ENCODE measurements around the gene HES7.

Gene HES7

DNA sequence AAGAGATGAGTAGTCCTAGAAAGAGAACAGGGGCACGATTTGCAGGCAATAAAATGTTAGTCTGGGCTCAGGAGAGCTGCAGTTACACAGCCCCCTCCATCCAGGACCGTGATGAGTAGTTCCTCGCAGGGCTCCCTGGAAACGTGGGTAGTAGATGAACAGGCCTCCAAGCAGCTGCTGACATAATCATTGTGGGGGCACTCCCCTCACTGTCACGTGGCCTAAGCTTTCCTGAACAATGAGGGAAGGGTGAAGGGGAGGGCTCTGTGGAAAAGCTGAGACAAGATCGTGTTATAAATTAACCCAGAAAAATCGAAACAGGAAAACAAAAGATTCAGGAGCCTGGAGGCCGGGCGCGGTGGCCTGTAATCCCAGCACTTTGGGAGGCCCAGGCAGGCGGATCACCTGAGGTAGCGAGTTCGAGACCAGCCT lies 29.6 kb upstream of the HES7 start:
- Histone ChIP-seq H3K27ac (peak overlapping the region; percentile 90), H3K4me1 (ENCODE audit: control insufficient read depth in 1 of 2, insufficient read depth in 1 of 2, low read depth in 1 of 2, low read length in 1 of 2) (peaks cover 67 to 69% of the 10 kb centered on the region in 2 experiments), H3K9me3 (no peaks in the 10 kb centered on the region), H3K27me3 (peaks cover 15% of the 10 kb centered on the region), H3K4me3 (ENCODE audit: low read depth in 1 of 2, low read length in 1 of 2) (peak overlapping the region; percentile 44 to 92), H3K36me3 (peaks cover 12% of the 10 kb centered on the region)
- TF ChIP-seq, protein P1, sequence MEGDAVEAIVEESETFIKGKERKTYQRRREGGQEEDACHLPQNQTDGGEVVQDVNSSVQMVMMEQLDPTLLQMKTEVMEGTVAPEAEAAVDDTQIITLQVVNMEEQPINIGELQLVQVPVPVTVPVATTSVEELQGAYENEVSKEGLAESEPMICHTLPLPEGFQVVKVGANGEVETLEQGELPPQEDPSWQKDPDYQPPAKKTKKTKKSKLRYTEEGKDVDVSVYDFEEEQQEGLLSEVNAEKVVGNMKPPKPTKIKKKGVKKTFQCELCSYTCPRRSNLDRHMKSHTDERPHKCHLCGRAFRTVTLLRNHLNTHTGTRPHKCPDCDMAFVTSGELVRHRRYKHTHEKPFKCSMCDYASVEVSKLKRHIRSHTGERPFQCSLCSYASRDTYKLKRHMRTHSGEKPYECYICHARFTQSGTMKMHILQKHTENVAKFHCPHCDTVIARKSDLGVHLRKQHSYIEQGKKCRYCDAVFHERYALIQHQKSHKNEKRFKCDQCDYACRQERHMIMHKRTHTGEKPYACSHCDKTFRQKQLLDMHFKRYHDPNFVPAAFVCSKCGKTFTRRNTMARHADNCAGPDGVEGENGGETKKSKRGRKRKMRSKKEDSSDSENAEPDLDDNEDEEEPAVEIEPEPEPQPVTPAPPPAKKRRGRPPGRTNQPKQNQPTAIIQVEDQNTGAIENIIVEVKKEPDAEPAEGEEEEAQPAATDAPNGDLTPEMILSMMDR (IDR thresholded peaks at IDR 0.05): no peak

DNA sequence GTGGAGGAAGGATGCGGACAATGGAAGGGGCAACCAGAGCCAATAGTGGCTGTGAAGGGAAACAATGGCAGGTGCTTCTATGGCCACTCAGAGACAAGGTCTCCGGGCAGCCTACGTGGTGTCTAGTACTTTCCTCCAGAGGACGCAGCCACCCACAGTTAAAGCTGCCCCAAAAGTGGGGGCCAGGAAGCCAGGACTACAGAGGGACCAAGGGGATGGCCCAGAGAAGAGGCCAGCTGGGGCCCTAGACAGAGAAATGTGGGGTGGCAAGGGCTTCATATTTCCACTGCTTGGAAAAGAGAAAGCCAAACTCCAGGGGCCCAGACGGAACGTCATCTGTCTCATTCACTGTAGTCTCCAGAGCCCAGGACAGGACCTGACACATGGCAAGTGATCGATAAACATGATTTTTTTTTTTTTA lies 29.1 kb upstream of the HES7 start:
- H3K4me3 ChIP-seq (ENCODE audit: low read depth in 1 of 2, low read length in 1 of 2): peak overlapping the region in 1 of 2 experiments; percentile 95
- peaks cover 62 to 66% of the 10 kb centered on the region in 2 experiments for H3K4me1 ChIP-seq (ENCODE audit: control insufficient read depth in 1 of 2, insufficient read depth in 1 of 2, low read depth in 1 of 2, low read length in 1 of 2)
- H3K9me3 ChIP-seq: no peaks in the 10 kb centered on the region

DNA sequence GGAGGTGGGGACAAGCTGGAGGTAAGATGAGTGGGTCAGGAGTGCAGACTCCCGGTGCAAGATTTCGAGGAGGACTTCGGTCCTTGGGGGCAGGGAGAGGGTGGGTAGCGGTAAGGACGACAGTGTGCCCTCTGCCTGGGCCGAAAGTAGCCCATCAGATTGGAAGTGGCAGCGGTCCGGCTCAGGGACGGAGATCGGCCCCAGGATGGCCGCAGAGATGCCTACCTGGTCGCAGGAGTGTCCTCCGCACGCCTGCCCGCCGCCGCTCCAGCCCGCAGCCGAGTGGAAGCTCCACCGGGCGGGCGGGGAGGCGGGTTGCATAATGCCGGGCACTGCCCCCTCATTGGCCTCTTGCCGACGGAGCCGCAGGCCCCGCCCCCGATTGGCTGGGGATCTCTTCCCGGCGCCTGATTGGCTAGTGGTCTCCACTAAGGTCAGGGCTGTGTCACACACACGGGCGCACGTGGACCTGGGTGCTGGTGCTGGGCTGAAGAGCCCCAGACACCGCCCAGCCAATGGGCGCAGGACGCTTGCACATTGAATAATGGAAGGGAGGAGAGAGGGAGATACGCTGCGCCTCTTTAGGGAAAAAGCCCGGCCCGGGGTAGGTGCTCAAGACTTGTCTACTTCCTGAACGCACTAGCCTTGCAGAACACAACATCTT lies 28.3 kb upstream of the HES7 start, which contains the start of gene PER1:
Gene PER1 (minus strand): TSS at position 293 of the 664 bp plus-strand sequence. CDS start 1,698 bp downstream, outside the sequence.
- Histone ChIP-seq H3K9me3 (no peaks in the 10 kb centered on the region), H3K27ac (peak within 1 kb of the TSS; percentile 90), H3K4me3 (ENCODE audit: low read depth in 1 of 2, low read length in 1 of 2) (peak within 1 kb of the TSS; percentile 69 to 95), H3K4me1 (ENCODE audit: control insufficient read depth in 1 of 2, insufficient read depth in 1 of 2, low read depth in 1 of 2, low read length in 1 of 2) (peaks cover 61 to 65% of the 10 kb centered on the region in 2 experiments), H3K36me3 (peaks cover 13% of the 10 kb centered on the region), H3K27me3 (peaks cover 15% of the 10 kb centered on the region)
- TF ChIP-seq, protein P1 (IDR thresholded peaks at IDR 0.05): no peak

More for the DNA sequence above, 29.1 kb upstream of the HES7 start:
- H3K27me3 ChIP-seq: peaks cover 15% of the 10 kb centered on the region
- TF ChIP-seq, protein P1 (IDR thresholded peaks at IDR 0.05): no peak
- peak overlapping the region; percentile 90 for H3K27ac ChIP-seq
- peaks cover 9% of the 10 kb centered on the region for H3K36me3 ChIP-seq

DNA sequence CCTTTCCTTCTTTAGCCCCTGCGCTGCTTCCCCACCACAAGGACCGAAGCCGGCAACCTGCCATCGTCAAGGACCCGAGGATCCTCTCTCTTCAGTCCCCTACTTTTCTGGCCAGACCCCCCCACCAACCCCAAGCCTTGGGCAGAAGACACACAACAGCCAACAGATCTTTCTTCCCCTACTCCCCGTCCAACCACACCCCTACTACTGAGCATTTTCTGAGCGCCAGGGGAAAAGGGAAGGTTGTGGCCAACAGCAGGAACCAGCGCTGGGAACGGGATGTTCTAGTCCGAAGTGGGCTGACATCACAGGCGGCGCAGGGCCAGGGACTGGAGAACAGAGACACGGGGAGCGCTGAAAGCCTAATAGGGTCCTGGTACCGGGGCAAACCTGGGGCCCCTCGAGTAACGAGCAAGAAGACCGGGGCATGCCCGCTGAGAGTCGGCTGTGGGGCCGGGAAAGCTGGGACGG lies 27.8 kb upstream of the HES7 start:
- H3K27ac ChIP-seq: peak overlapping the region; percentile 84
- TF ChIP-seq, protein P1 (IDR thresholded peaks at IDR 0.05): no peak
- peaks cover 56 to 60% of the 10 kb centered on the region in 2 experiments for H3K4me1 ChIP-seq (ENCODE audit: control insufficient read depth in 1 of 2, insufficient read depth in 1 of 2, low read depth in 1 of 2, low read length in 1 of 2)
- no peaks in the 10 kb centered on the region for H3K9me3 ChIP-seq
- peaks cover 15% of the 10 kb centered on the region for H3K36me3 ChIP-seq
- H3K27me3 ChIP-seq: peaks cover 15% of the 10 kb centered on the region
- H3K4me3 ChIP-seq (ENCODE audit: low read depth in 1 of 2, low read length in 1 of 2): peak overlapping the region; percentile 69 to 95

DNA sequence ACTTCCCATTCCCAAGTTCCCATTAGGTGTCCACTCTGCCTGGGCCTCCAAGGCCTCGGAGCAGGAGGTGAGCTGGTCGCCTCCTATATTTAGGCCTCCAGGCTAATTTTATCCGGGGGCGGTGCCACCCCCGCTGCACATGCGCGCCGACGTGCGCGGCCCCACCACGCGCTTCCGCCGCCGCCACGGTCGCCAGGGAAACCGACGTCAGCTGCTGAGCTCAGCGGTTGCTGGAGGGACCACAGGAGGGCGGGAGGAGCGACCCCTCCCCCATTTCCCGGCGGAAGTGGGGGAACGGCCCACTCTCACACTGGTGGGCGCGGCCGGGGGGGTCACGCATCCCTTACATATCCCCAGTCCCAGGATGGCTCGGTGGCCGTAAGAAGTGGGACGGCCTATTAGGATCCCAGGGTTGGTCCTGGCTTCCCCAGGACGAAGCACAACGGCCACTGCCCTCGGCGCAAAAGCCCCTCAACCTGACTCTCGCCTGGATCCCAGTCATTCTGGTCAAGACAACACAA lies 27.3 kb upstream of the HES7 start:
- Histone ChIP-seq H3K4me1 (ENCODE audit: control insufficient read depth in 1 of 2, insufficient read depth in 1 of 2, low read depth in 1 of 2, low read length in 1 of 2) (peaks cover 55 to 59% of the 10 kb centered on the region in 2 experiments), H3K36me3 (peaks cover 15% of the 10 kb centered on the region)

More for the DNA sequence above, 27.3 kb upstream of the HES7 start:
- H3K27me3 ChIP-seq: peaks cover 15% of the 10 kb centered on the region
- peak overlapping the region; percentile 69 to 95 for H3K4me3 ChIP-seq (ENCODE audit: low read depth in 1 of 2, low read length in 1 of 2)
- no peaks in the 10 kb centered on the region for H3K9me3 ChIP-seq
- H3K27ac ChIP-seq: peak overlapping the region; percentile 84
- TF ChIP-seq, protein P1 (IDR thresholded peaks at IDR 0.05): peak; percentile 49
